ENCODE measurements around the gene FAM200B. TPM values are rescaled to one million over a fixed set of nuclear protein-coding genes. Genes with fewer than 3 reads are reported as not detected.
A peak's percentile ranks its signal among the peaks of the same experiment; 100 is the strongest.

Gene FAM200B
- total RNA-seq, 1 experiment from 2014 or later = 70.3 TPM

DNA sequence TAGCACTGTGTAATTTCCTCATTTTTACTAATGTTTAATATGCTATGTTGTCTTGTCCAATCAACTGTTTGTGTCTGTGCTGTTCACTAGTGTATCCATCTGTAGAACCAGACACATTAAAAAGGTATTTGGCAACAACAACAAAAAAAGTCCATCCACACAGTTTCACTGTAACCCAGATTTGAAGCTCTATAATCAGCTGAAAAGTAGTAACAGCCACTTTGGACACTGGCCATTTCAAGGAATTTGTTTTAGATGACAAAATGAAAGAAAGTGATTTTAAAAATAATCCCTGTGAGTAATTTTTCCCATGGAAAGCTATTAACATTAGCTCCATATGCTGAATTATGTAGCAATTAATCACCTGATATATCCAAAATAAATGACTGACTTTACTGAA, 24.3 kb upstream of the FAM200B start:
- DNase-seq = no peak
- no peaks in the 10 kb centered on the region for H3K36me3 ChIP-seq
- no peak overlapping the region for H3K4me3 ChIP-seq
- peaks cover 6% of the 10 kb centered on the region for H3K4me1 ChIP-seq
- no peaks in the 10 kb centered on the region for H3K9me3 ChIP-seq (replicated peaks)
- no peak overlapping the region for H3K27ac ChIP-seq
- no peaks in the 10 kb centered on the region for H3K27me3 ChIP-seq

DNA sequence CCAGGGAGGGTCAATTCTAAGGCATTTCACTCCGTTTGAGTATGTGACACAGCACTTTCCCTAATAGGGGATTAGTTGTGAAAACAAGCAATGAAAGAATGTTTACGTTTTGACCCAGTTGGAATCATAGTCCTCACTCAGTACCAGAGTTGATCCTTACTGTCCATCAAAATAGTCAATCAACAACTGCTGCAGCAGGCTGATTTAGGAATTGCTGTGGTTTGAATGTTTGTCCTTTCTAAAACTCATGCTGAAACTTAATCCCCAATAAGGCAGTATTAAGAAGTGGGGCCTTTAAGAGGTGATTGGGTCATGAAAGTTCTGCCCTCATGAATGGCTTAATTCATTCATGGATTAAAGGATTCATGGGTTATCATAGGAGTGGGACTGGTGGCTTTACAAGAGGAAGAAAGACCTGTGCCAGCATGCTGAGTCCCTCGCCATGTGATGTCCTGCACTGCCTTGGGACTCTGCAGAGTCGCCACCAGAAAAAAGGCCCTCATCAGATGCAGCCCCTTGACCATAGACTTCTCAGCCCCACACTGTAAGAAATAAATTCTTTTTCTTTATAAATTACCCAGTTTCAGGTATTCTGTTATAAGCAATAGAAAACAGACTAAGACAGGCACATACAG, 23.4 kb upstream of the FAM200B start:
- H3K4me1 ChIP-seq = no peaks in the 10 kb centered on the region; the same call in 1 of the 2 replicates
- no peaks in the 10 kb centered on the region for H3K27me3 ChIP-seq
- H3K36me3 ChIP-seq = no peaks in the 10 kb centered on the region
- peak in 1 of 2 experiments; percentile 28 for DNase-seq
- no peak overlapping the region for H3K4me3 ChIP-seq
- H3K9me3 ChIP-seq (replicated peaks) = no peaks in the 10 kb centered on the region
- H3K27ac ChIP-seq = no peak overlapping the region

DNA sequence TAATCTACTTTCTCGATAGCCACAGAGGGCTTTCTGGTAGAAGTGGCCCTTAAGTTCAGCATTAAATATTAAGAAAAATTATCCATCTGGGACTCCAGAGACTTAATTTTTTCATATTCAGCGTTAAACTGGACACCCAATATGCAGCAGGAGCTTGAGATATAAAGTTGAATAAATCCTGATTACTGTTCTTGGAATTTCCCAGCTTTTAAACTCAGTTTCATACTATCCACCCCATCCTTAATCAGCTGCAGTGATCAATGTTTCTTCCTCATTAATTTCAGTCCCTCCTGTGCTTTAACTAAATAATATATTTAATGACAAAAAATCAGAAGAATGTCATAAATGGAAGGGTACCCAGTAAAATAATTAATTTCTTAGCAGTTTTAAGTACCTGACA, 22.8 kb upstream of the FAM200B start:
- H3K9me3 ChIP-seq (replicated peaks) = no peaks in the 10 kb centered on the region
- no peak overlapping the region for H3K4me3 ChIP-seq
- no peak overlapping the region for H3K27ac ChIP-seq
- no peaks in the 10 kb centered on the region for H3K36me3 ChIP-seq
- DNase-seq = no peak
- no peaks in the 10 kb centered on the region for H3K27me3 ChIP-seq
- H3K4me1 ChIP-seq = no peaks in the 10 kb centered on the region; the same call in 1 of the 2 replicates

DNA sequence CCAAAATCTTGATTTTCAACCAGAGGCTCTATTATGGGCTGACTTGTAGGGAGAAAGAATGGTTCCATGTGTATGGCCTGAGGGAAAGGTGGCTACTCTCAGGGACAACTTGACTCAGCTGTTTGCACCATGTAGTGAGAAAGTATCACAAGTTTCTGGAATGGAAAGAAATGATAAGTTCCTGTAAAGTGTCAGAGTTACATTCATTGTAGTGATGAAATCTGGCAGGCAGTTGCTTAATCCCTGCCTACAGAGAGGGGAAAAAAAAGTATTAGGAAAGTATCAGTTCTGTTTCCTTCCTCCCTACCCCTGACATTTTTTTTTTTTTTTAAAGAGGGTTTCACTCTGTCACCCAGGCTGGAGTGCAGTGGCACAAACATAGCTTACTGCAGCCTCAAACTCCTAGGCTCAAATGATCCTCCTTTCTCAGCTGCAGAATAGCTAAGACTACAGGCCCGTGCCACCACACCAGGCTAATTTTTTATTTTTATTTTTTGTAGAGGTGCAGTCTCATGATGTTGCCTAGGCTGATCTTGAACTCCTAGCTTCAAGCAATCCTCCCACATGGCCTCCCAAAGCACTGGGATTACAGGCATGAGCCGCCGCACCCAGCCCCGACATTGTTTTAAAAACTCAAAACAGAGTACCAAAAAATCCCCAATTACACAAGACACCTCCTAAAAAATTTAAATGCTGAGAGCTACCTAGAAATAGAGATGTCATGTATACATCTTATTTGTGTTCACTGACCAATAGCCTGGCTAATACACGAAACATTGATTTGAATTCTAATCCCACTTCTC, 21.7 kb upstream of the FAM200B start:
- no peak for DNase-seq

DNA sequence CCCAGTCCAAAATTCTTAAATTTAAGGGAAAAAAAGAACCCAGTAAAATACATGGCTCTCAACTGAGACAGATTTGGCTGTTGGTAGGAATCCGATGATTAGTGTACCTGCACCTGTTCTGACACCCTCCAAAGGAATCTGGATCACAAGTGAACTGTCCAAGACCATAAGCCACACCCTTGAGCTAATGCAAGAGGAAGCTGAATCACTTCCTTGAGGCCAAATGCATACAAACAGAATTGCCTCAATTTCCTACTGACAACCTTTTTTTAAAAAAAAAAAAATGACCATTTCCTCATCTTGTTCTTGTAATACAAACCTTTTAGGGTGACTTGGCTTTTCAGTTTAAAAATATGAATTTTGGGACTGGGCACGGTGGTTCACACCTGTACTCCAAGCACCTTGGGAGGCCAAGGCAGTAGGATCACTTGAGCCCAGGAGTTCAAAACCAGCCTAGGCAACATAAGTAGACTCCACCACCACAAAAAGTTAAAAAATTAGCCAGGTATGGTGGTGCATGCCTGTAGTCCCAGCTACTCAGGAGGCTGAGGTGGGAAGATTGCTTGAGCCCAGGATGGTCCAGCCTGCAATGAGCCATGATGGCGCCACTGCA, 15.8 kb upstream of the FAM200B start:
- Histone ChIP-seq H3K27ac (peak overlapping the region; percentile 7; the same call in 1 of the 2 replicates), H3K27me3 (no peaks in the 10 kb centered on the region), H3K4me3 (no peak overlapping the region), H3K9me3 (replicated peaks) (no peaks in the 10 kb centered on the region; the same call in 1 of the 2 replicates), H3K4me1 (peaks cover 14% of the 10 kb centered on the region), H3K36me3 (peaks cover 24% of the 10 kb centered on the region)
- peak; percentile 31 to 42 for DNase-seq

More for the DNA sequence above, 21.7 kb upstream of the FAM200B start:
- Histone ChIP-seq H3K4me3 (no peak overlapping the region), H3K9me3 (replicated peaks) (no peaks in the 10 kb centered on the region), H3K27ac (no peak overlapping the region), H3K4me1 (no peaks in the 10 kb centered on the region; the same call in 1 of the 2 replicates), H3K36me3 (0 out of 2 replicates have a peak, but pooled peaks cover 3% of the 10 kb centered on the region), H3K27me3 (no peaks in the 10 kb centered on the region)

DNA sequence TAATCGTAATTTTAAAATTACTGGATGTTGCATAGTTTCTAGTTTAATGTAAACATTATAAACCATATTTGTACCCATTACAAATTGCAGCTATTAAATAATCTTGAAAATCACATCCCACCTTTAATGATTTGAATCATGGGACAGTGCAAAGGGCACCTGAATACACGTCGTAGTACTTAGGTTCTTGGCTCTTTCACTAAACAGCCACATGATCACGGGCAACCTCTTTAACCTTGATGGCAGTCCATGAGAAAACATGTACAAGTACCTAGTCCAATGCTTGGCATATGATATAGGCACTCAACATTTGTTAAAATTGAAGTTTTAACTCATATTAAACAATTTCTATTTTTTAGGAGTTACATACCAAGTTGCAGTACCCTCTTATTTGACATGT, 14.6 kb upstream of the FAM200B start:
- Histone ChIP-seq H3K9me3 (replicated peaks) (no peaks in the 10 kb centered on the region; the same call in 1 of the 2 replicates), H3K4me3 (no peak overlapping the region), H3K4me1 (peaks cover 14% of the 10 kb centered on the region), H3K27me3 (no peaks in the 10 kb centered on the region), H3K36me3 (peaks cover 29% of the 10 kb centered on the region), H3K27ac (no peak overlapping the region)
- no peak for DNase-seq

DNA sequence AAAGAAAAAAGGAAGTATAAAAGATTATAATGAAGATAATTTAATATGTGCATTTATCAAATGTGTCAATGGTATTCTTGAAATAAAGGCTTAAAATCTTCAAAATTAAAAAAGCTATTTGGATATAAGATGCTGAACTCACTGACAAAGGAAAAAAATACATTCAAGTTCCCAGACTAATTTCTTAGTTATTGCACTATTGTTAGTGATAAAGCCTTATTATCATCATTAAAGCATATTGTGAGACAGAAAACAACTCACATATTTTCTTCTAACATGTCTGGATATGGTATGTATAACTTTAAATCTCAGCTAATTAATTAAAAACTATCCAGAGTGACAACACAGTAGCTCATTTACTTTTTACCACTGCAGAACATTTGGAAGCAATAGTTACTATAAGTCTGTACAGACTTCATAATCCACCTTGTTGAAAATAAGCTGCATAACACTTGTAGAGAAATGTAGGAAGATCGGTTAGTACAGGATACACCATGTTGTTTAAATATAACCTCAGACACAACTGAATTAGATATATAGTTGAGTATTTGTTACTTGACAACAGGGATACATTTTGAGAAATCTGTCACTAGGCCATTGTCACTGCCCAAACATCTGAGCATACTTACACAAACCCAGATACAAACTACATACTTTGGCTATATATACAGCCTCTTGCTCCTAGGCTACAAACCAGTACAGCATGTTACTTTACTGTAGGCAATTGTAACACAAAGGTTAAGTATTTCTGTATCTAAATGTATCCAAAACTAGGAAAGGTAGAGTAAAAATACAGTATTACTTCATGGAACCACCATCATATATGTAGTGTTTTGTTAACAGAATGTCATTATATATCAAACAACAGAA, 12.8 kb upstream of the FAM200B start:
- Histone ChIP-seq H3K27me3 (no peaks in the 10 kb centered on the region), H3K36me3 (peaks cover 32% of the 10 kb centered on the region), H3K4me3 (no peak overlapping the region), H3K27ac (no peak overlapping the region), H3K4me1 (peaks cover 14% of the 10 kb centered on the region), H3K9me3 (replicated peaks) (no peaks in the 10 kb centered on the region; the same call in 1 of the 2 replicates)
- no peak for DNase-seq

DNA sequence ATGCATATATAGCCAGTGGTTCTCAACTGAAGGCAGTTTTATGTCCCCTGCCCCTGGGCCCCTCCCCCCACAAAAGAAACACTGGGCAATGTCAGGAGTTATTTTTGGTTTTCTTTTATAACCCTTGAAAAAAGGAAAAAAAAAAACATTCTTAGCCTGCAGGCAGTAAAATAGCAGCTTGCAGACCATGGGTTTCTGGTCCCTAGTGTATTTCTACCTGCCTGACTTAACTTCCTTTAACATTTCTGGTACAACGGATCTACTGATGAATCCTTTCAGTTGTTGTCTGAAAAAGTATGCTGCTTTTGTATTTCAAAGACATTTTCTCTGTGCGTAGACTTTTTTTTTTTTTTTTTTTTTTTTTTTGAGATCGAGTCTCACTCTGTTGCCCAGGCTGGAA, 11.1 kb upstream of the FAM200B start:
- Histone ChIP-seq H3K27ac (no peak overlapping the region), H3K27me3 (no peaks in the 10 kb centered on the region), H3K36me3 (peaks cover 30% of the 10 kb centered on the region), H3K4me1 (peaks cover 9% of the 10 kb centered on the region), H3K9me3 (replicated peaks) (no peaks in the 10 kb centered on the region; the same call in 1 of the 2 replicates), H3K4me3 (no peak overlapping the region)
- no peak for DNase-seq

DNA sequence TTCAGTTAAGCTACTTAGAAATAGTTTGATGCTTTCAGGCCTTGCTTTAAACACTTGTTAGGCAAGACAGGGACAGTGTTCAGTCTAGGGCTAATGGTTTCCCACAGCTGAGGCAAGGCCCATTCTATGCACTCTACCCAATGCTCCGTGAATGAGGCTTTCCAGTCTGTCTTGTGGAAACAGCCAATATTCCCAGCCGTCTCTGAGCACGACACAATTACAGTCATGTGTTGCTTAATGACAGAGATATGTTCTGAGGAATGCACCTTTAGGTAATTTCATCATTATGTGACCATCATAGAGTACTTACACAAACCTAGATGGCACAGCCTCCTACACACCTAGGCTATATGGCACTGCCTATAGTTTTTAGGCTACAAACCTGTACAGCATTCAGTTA, 9.5 kb upstream of the FAM200B start:
- Histone ChIP-seq H3K36me3 (peaks cover 22% of the 10 kb centered on the region), H3K27ac (no peak overlapping the region), H3K4me3 (no peak overlapping the region), H3K4me1 (no peaks in the 10 kb centered on the region), H3K27me3 (no peaks in the 10 kb centered on the region), H3K9me3 (replicated peaks) (no peaks in the 10 kb centered on the region; the same call in 1 of the 2 replicates)
- no peak for DNase-seq

DNA sequence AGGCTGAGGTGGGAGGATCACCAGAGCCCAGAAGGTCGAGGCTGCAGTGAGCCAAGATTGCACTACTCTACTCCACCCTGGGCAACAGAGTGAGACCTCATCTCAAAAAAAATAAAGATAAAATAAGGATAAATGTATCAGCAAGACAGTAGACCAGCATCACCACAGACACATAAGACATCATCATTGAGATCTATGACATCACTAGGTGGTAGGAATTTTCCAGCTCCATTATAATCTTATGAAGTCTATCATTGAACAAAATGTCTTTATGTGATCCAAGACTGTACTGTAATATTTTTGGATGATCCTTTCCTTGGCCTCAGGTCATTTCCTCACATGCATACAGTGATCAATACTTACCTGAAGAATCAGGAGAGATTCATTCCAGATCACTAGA, 8.3 kb upstream of the FAM200B start:
- H3K36me3 ChIP-seq = peaks cover 12% of the 10 kb centered on the region; the same call in 1 of the 2 replicates
- no peaks in the 10 kb centered on the region; the same call in 1 of the 2 replicates for H3K4me1 ChIP-seq
- no peak overlapping the region for H3K4me3 ChIP-seq
- H3K9me3 ChIP-seq (replicated peaks) = no peaks in the 10 kb centered on the region; the same call in 1 of the 2 replicates
- no peak overlapping the region for H3K27ac ChIP-seq
- no peaks in the 10 kb centered on the region for H3K27me3 ChIP-seq
- no peak for DNase-seq

DNA sequence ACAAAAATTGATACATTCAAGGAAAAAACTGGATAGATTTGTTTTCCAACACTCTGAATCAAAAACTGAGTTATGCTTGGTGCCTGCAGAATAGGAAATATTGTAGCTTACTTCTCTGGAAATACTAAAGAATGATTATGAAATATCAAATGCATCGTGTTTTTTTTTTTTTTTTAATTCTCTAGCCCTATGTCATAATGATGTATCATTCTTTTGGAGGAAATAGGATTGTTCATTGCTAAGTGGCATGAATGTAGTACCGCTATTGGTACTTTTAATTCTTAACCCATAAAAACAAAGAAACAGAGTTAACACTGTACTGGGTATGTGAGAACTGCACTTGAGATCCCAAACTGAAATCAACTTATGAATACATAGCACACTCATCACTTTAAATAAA, 7.6 kb upstream of the FAM200B start:
- no peak for DNase-seq
- H3K4me1 ChIP-seq = no peaks in the 10 kb centered on the region; the same call in 1 of the 2 replicates
- H3K4me3 ChIP-seq = no peak overlapping the region
- H3K27ac ChIP-seq = no peak overlapping the region
- peaks cover 12% of the 10 kb centered on the region; the same call in 1 of the 2 replicates for H3K36me3 ChIP-seq
- no peaks in the 10 kb centered on the region; the same call in 1 of the 2 replicates for H3K9me3 ChIP-seq (replicated peaks)
- no peaks in the 10 kb centered on the region for H3K27me3 ChIP-seq

DNA sequence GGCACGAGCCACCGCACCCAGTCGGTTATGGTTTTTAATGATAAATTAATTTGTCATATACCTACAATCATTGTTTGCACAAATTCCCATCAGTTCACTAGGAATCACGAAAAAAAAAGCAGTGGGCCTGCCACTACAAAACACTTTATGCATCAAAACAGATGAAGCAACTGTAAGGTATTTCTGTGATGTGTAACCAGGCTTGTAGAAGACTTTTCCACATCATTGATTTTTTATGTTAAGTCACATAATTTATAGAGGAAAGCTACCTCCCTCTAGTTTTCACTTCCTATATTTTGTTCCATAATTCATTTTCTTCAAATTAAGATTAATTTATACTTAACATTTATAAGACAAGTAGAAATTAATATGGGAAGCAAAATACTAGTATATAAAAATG, 6.7 kb upstream of the FAM200B start:
- Histone ChIP-seq H3K9me3 (replicated peaks) (no peaks in the 10 kb centered on the region; the same call in 1 of the 2 replicates), H3K27ac (no peak overlapping the region), H3K4me3 (no peak overlapping the region), H3K27me3 (no peaks in the 10 kb centered on the region), H3K36me3 (peaks cover 12% of the 10 kb centered on the region; the same call in 1 of the 2 replicates), H3K4me1 (no peaks in the 10 kb centered on the region; the same call in 1 of the 2 replicates)
- DNase-seq = no peak

DNA sequence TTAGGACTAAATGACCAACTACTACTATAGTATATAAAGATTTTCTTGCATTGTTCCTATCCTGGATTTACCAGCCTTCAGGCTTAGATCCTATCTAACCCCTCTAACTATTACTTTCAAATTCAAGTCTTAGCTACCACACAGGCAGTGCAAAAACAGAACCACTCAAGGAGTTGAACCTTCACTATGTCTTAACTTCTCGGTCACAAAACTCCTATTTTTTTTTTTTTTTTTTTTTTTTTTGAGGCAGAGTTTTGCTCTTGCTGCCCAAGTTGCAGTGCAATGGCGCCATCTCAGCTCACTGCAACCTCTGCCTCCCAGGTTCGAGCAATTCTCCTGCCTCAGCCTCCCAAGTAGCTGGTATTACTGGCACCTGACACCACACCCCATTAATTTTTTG, 6.3 kb upstream of the FAM200B start:
- peaks cover 8% of the 10 kb centered on the region; the same call in 1 of the 2 replicates for H3K36me3 ChIP-seq
- no peak overlapping the region for H3K27ac ChIP-seq
- no peaks in the 10 kb centered on the region; the same call in 1 of the 2 replicates for H3K4me1 ChIP-seq
- no peak overlapping the region for H3K4me3 ChIP-seq
- no peaks in the 10 kb centered on the region for H3K27me3 ChIP-seq
- H3K9me3 ChIP-seq (replicated peaks) = no peaks in the 10 kb centered on the region
- no peak for DNase-seq

DNA sequence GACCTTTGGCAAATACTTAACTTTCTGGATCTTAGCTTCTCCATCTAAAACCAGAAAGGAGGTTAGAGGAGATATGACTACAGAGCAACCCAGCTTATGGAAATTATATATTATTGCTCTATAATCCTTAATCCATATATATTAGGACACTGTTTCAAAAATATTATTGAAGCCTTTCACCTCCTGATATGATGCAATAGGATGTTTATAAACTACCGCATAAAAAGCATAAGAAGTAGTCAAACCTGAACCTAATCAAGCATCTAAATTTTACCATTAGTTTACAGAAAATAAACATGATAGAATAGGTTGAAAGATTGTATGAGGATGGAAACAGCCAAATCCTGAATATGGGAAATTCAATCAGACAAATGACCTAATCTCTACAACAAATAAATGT, 5.6 kb upstream of the FAM200B start:
- DNase-seq = no peak
- H3K36me3 ChIP-seq = peaks cover 7% of the 10 kb centered on the region; the same call in 1 of the 2 replicates
- no peaks in the 10 kb centered on the region for H3K9me3 ChIP-seq (replicated peaks)
- no peaks in the 10 kb centered on the region for H3K27me3 ChIP-seq
- no peaks in the 10 kb centered on the region; the same call in 1 of the 2 replicates for H3K4me1 ChIP-seq
- H3K27ac ChIP-seq = no peak overlapping the region
- H3K4me3 ChIP-seq = no peak overlapping the region
